Motor neuron (in vitro differentiated cells): ENCODE measurements around the gene TNRC18. TPM values are rescaled to one million over a fixed set of nuclear protein-coding genes. Genes with fewer than 3 reads are reported as not detected.
"Not testable (repeated sequence)": the region's sequence is repeated elsewhere in the genome, so short reads cannot be mapped to it uniquely, and the experiment has no call there.

Experiments used
- ATAC-seq, 8 experiments: fragments of 200-7000 bp; cut with Tn5 transposase; replicated peaks in 6 of 8; 2 replicates each; pipeline ENCODE4 v1.8.0; 2021; ENCODE audit warnings: mild to moderate bottlenecking in 8 of 8, moderate library complexity in 8 of 8
- H3K27ac ChIP-seq, 2 donors: fragments of 250-450 bp; sonication (Bioruptor Pico); 2 replicates each; pipeline ENCODE4 v1.9.0; 2021; ENCODE audit warnings: antibody characterized with exemption in 2 of 2, mild to moderate bottlenecking in 2 of 2, moderate library complexity in 1 of 2
- H3K4me1 ChIP-seq, 2 donors: fragments of 250-450 bp; sonication (Bioruptor Pico); replicated peaks in 1 of 2; 2 replicates each; pipeline ENCODE4 v1.6.1; 2021; ENCODE audit warnings: antibody characterized with exemption in 2 of 2, mild to moderate bottlenecking in 2 of 2, moderate library complexity in 1 of 2
- H3K4me3 ChIP-seq, 5 donors: fragments of 250-450 bp; sonication (Bioruptor Pico); 2 replicates each; pipeline ENCODE4 v1.9.0; 2021; ENCODE audit warnings: antibody characterized with exemption in 5 of 5, mild to moderate bottlenecking in 5 of 5, moderate library complexity in 4 of 5
- WGBS, 10 experiments: fragments of 450-650 bp; shearing (Covaris generic); methylation state at CpG; one replicate each; pipeline ENCODE4 v1.0.0; 2022; 5-methylcytosine and 5-hydroxymethylcytosine counted together
- in situ Hi-C, 9 experiments: fragments of 400-800 bp; cut with MboI; loops; one replicate each; pipeline ENCODE4 v1.15.0; 2021; ENCODE audit warnings: low sequenced_read_pairs in 9 of 9, low pct_unique_long_range_greater_than_20kb in 2 of 9; ENCODE audit not compliant: unreplicated experiment in 9 of 9
- total RNA-seq, 8 experiments: library from RNA; unstranded; fragments of 300-600 nt; gene quantifications; 2 replicates each; pipeline versions ENCODE4 v1.2.3 to v1.2.4, GENCODE V29; 2022

The TNRC18 gene
- total RNA-seq, 8 experiments from 2014 or later, result 12.1 to 127 (median 45.8) TPM

- WGBS, 10 experiments, result 50 to 100% (median 93%) methylated on average over 1 to 4 of the region's 5 CpGs; no CpG with 5 or more reads in 5 of the 10 experiments
- H3K27ac ChIP-seq, ATAC-seq, in situ Hi-C loops, H3K4me3 ChIP-seq: not testable (repeated sequence)
- H3K4me1 ChIP-seq, result peaks cover 8 to 10% of the 10 kb centered on the region in 2 donors
Measured at GRCh38 chr7:5287373-5287772, 136.3 kb downstream of the TNRC18 start.

- in situ Hi-C loops, result no loop called here
- Histone ChIP-seq H3K27ac (no peak overlapping the region), H3K4me3 (no peak overlapping the region), H3K4me1 (peaks cover 8 to 10% of the 10 kb centered on the region in 2 donors)
- 65 to 100% (median 82%) methylated on average over 1 to 9 of the region's 9 CpGs; no CpG with 5 or more reads in 2 of the 10 experiments for WGBS, 10 experiments
- ATAC-seq, result no peak
Measured at GRCh38 chr7:5286933-5287332, 136.7 kb downstream of the TNRC18 start.

- H3K27ac ChIP-seq, result no peak overlapping the region
- peak overlapping the region in 4 of 5 donors; percentile 80 to 100 (median 97) for H3K4me3 ChIP-seq
- H3K4me1 ChIP-seq, result peaks cover 8 to 10% of the 10 kb centered on the region in 2 donors
- WGBS, 10 experiments, result 24 to 53% methylated on average over 2 to 3 of the region's 24 CpGs; no CpG with 5 or more reads in 8 of the 10 experiments
- peak in 6 of 8 experiments; percentile 52 to 73 (median 67) for ATAC-seq
- in situ Hi-C loops, result no loop called here
Measured at GRCh38 chr7:5284304-5285281, 139.0 kb downstream of the TNRC18 start.

DNA sequence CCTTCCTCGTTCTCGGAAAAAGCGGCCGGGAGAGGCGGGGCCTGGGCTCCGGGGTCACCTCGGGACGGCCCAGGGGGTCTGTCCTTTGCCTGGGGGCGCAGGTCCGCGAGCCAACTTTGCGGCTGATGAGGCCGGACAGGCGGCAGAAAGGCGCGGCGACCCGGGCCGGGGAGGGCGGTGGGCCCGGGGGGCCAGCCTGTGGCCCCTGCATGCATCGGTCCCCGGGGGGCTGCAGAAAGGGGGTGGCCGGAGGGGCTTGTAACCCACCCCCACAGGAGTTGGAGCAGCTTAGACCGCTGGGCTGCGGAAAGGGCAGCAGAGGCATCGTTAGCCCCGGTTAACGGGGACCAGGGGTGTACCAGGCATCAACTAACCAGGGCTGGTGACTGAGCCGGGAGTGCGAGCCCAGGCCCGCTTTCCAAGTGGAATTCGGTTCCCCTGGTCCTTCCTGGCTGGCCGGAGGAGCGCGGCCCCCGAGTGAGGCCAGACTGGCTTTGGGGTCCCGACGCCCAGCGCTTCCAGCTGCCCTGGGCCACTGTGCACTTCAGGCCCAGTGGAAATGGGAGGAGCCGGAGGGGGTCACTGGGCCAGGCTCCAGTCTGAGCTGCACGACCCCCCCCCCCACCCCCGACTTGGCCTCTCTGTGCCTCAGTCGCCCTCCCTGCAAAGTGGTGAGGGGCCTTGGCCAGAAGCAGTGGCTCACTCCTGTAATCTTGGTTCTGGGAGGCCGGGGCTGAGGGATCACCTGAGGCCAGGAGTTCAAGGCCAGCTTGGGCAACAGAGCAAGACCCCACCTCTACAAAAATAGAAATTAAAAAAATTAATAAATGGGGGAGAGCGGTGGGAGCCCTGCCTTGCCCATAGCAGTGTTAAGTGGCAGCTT, 140.0 kb downstream of the TNRC18 start:
- WGBS, 10 experiments, result 0 to 20% methylated on average over 1 to 4 of the region's 46 CpGs; no CpG with 5 or more reads in 8 of the 10 experiments
- in situ Hi-C loops, result no loop called here
- H3K4me3 ChIP-seq, result peak overlapping the region; percentile 80 to 100 (median 97)
- H3K4me1 ChIP-seq, result peaks cover 8 to 10% of the 10 kb centered on the region in 2 donors
- ATAC-seq, result peak in 6 of 8 experiments; percentile 12 to 48 (median 40)
- peak overlapping the region; percentile 78 to 80 for H3K27ac ChIP-seq

GRCh38 chr7:5282543-5283316, 140.9 kb downstream of the TNRC18 start, which contains the start of gene SLC29A4:
TSS of gene SLC29A4 (plus strand) at chr7:5282943. CDS start at chr7:5287817, 4,874 bp downstream.
- WGBS, 10 experiments, result no CpG with 5 or more reads among the region's 69 CpGs
- peaks cover 8 to 10% of the 10 kb centered on the region in 2 donors for H3K4me1 ChIP-seq
- ATAC-seq, result peak; percentile 61 to 83 (median 73)
- H3K27ac ChIP-seq, result peak within 1 kb of the TSS; percentile 78 to 80
- in situ Hi-C loops, result no loop called here
- H3K4me3 ChIP-seq, result peak within 1 kb of the TSS; percentile 80 to 100 (median 97)

GRCh38 chr7:5281598-5282500, 141.8 kb downstream of the TNRC18 start:
- peaks cover 8 to 10% of the 10 kb centered on the region in 2 donors for H3K4me1 ChIP-seq
- 25 to 76% methylated on average over 1 to 4 of the region's 19 CpGs; no CpG with 5 or more reads in 8 of the 10 experiments for WGBS, 10 experiments
- H3K4me3 ChIP-seq, in situ Hi-C loops, H3K27ac ChIP-seq, ATAC-seq: not testable (repeated sequence)

- Histone ChIP-seq H3K27ac (no peak overlapping the region), H3K4me1 (peaks cover 6% of the 10 kb centered on the region in 2 donors), H3K4me3 (no peak overlapping the region)
- ATAC-seq, result no peak
- in situ Hi-C loops, result no loop called here
- 67 to 89% (median 78%) methylated on average over 1 to 4 of the region's 4 CpGs; no CpG with 5 or more reads in 5 of the 10 experiments for WGBS, 10 experiments
Measured at GRCh38 chr7:5279734-5280133, 143.9 kb downstream of the TNRC18 start.

DNA sequence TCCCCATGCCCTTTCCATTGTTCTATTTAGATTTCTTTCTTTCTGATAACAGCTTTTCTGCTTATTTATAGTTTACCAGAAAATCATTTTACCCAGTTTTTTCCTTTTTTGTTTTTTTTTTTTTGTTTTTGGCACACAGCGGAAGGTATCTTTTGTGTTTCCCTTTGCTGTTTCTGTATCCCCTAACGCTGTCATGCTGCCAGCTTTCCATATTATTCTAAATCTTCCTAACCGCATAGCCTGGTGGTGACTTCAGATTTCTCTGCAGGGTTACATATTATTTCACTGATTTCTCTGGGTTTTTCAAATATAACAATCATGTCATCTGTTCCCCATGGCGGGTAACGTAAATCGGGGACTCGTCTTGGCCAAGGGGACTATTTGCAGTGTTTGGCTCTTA, 144.9 kb downstream of the TNRC18 start:
- H3K4me3 ChIP-seq, result no peak overlapping the region
- in situ Hi-C loops, result no loop called here
- H3K4me1 ChIP-seq, result no peaks in the 10 kb centered on the region
- 19 to 90% (median 78%) methylated on average over 5 to 7 of the region's 7 CpGs for WGBS, 10 experiments
- ATAC-seq, result no peak
- no peak overlapping the region for H3K27ac ChIP-seq

DNA sequence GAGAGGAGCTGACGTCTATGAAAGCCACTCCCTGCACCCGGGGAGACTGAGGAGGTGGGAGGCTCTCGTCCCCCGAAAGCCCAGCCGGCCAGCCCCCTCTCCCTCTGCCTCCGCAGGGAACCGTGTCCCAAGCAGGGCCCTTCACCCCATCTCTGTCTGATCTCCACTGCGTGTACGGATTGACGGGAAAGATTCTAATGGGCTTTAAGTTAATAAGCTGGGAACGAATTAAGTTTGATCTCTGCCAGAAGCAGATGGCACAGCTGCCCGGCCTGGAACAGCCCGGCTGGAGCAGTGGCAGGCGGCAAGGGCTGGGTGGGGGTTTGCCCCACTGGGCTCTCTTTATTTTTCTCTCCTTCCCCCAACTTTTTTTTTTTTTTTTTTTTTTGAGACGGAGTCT, 147.0 kb downstream of the TNRC18 start:
- no peak overlapping the region for H3K4me3 ChIP-seq
- no peak for ATAC-seq
- H3K27ac ChIP-seq, result no peak overlapping the region
- H3K4me1 ChIP-seq, result no peaks in the 10 kb centered on the region
- in situ Hi-C loops, result no loop called here
- WGBS, 10 experiments, result 36 to 100% (median 78%) methylated on average over 1 to 9 of the region's 15 CpGs; no CpG with 5 or more reads in 3 of the 10 experiments

GRCh38 chr7:5276123-5276522, 147.5 kb downstream of the TNRC18 start:
- H3K4me3 ChIP-seq, ATAC-seq, in situ Hi-C loops, H3K4me1 ChIP-seq, H3K27ac ChIP-seq: not testable (repeated sequence)
- WGBS, 10 experiments, result 80 to 100% (median 91%) methylated on average over 1 to 11 of the region's 14 CpGs; no CpG with 5 or more reads in 5 of the 10 experiments

- peak in 6 of 8 experiments; percentile 21 to 82 (median 68) for ATAC-seq
- in situ Hi-C loops, H3K27ac ChIP-seq, H3K4me3 ChIP-seq, H3K4me1 ChIP-seq: not testable (repeated sequence)
- WGBS, 10 experiments, result 0% methylated on average over 2 of the region's 10 CpGs; no CpG with 5 or more reads in 9 of the 10 experiments
Measured at GRCh38 chr7:5275510-5275909, 148.1 kb downstream of the TNRC18 start.
